ENCODE results near the gene OAS2. TPM values are rescaled to one million over a fixed set of nuclear protein-coding genes. Genes with fewer than 3 reads are reported as not detected.

Gene OAS2
- total RNA-seq (2022; extraction: Qiagen RNA extraction; ENCODE audit: low read depth) = 0.15 to 0.77 TPM (median 0.16 TPM) in 5 replicates

DNA sequence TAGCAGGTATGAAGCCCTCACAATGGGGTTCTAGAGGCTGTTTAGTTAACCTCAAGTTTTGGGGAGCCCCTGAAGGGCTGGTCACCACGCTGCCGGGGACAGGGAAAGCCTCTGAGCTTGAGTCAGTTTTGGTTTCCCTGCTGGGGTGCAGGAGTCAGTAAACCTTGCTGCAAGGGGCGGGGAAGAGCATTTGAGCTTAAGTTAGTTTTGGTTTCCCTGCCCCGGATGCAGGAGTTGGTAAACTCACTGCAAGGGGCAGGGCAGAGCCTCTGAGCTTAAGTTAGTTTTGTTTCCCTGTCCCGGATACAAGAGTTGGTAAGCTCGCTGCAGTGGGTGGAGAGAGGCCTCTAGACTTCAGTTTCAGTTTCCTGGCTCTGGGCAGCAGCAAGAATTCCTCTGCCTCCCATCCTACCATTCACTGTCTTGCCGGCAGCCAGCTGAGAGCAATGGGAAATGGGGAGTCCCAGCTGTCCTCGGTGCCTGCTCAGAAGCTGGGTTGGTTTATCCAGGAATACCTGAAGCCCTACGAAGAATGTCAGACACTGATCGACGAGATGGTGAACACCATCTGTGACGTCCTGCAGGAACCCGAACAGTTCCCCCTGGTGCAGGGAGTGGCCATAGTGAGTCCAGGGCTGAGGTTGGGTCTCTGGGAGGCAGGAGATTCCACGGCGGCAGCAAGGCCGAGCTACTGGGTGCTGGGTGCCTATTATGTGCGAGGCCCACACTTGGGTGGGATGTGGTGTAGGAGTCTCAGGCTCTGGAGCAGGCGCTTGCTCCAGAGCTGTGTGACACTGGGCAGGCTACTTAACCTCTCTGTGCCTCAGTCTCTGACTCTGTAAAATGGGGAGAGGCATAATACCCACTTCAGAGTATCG lies at the start of gene OAS2:
OAS2 (plus strand) TSS at position 357 of the 878 bp plus-strand sequence; CDS start at position 447, 90 bp downstream.

DNA sequence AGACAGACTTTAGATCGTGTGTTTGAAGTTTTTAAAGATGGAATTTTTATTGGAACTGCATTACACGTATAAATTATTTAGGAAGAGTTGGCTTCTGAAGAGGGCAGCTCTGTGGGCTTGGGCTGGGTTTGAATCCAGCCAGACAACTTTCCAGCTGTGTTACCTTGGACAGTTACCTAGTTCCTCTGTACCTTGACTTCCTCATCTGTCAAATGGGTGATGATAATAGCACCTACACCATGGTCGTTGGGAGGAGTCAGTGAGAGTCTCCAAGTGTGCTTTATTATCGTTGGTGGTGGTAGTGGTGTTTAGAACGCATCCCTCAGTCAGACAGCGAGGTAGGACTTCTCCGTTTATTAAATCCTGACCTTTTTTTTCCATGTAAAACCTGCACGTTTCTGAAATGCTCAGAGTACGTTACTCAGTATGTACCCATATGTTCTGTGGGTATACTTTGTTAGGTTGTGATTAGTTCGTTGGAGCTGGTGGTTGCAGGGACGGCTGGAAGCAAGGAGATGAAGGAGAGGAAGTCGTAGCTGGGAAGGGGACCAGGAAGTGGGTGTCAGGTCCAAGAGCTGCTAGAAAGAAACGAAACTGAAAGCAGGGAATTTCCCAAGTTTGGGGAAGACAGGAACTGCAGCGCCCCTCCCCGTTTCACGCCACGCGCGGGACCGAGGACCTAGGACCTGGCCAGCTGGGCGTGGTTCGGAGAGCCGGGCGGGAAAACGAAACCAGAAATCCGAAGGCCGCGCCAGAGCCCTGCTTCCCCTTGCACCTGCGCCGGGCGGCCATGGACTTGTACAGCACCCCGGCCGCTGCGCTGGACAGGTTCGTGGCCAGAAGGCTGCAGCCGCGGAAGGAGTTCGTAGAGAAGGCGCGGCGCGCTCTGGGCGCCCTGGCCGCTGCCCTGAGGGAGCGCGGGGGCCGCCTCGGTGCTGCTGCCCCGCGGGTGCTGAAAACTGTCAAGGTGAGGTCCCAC lies 40.3 kb upstream of the OAS2 start, which contains the start of gene OAS3:
OAS3 (plus strand) TSS at position 734 of the 979 bp plus-strand sequence; CDS start at position 791, 57 bp downstream.

DNA sequence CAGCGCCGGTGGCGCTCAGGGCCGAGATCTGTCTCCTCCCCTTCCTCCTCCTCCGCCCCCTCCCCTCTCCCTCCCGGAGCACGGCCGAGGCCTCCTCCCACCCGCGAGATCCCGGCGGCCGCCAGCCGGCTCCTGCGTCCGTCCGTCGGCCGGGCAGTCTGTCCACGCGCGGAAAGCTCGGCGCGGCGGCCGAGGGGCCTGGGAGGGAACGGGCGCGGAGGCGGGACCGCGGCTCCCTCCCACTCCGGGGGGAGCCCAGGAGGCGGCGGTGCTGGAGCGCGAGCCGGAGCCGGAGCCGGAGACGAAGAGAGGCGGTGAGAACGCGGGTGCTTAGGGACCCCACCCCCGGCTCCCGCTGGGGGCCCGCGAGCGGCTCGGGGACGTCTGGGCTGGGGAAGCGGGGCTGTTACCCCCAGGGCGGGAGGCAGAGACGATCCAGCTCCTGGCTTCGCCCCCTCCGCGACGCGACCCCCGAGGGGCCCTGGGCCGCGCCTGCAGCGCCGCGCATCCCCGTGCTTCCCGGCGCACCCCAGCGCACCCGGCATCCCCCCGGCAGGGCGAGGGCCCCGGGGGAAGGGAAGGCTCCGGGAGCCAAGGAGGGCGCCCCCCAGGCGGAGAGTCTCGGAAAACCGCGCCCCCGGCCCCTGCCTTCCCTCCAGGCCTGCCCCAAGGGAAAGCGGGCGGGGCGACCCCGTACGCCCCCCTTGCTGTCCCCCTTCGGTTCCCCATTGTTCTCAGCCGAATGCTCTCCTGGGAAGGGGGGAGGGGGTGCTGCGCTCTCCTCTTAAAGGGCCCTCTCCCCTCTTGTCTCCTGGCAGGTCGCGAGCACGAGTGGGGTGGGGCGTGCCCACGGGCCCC lies 78.5 kb downstream of the OAS2 start, which contains the start of gene DTX1:
DTX1 (plus strand) TSS at position 100 of the 858 bp plus-strand sequence. CDS start 1,463 bp downstream, outside the sequence.

Other genes with a start within 250 kb of the OAS2 start
- 0.15 to 0.27 TPM (median 0.22 TPM) in 5 replicates for gene RPH3A, start 186.8 kb upstream of the OAS2 start, total RNA-seq (2022; extraction: Qiagen RNA extraction; ENCODE audit: low read depth)
- 59.6 to 92.3 TPM (median 83.6 TPM) in 5 replicates for gene OAS1, start 71.6 kb upstream of the OAS2 start, total RNA-seq (2022; extraction: Qiagen RNA extraction; ENCODE audit: low read depth)
- 23.1 to 33.3 TPM (median 29.4 TPM) in 5 replicates for gene OAS3, start 40.0 kb upstream of the OAS2 start, total RNA-seq (2022; extraction: Qiagen RNA extraction; ENCODE audit: low read depth)
- 0.42 to 0.82 TPM (median 0.57 TPM) in 5 replicates for gene DTX1, start 78.2 kb downstream of the OAS2 start, total RNA-seq (2022; extraction: Qiagen RNA extraction; ENCODE audit: low read depth)
- gene RASAL1, start 157.2 kb downstream of the OAS2 start, total RNA-seq (2022; extraction: Qiagen RNA extraction; ENCODE audit: low read depth) = 0.27 to 0.55 TPM (median 0.29 TPM) in 5 replicates
- gene CFAP73, start 171.2 kb downstream of the OAS2 start, total RNA-seq (2022; extraction: Qiagen RNA extraction; ENCODE audit: low read depth) = 0.10 TPM in 2 of 5 replicates, not detected in the others
- 48.5 to 93.6 TPM (median 79.2 TPM) in 5 replicates for gene DDX54, start 207.0 kb downstream of the OAS2 start, total RNA-seq (2022; extraction: Qiagen RNA extraction; ENCODE audit: low read depth)
- 25.5 to 37.6 TPM (median 36.6 TPM) in 5 replicates for gene RITA1, start 207.2 kb downstream of the OAS2 start, total RNA-seq (2022; extraction: Qiagen RNA extraction; ENCODE audit: low read depth)
- 15.4 to 21.1 TPM (median 20.1 TPM) in 5 replicates for gene TPCN1, start 242.9 kb downstream of the OAS2 start, total RNA-seq (2022; extraction: Qiagen RNA extraction; ENCODE audit: low read depth)

Data from A549 treated with RU486 at 1 μM for 4 hours (cell line).